Stimulated activated naive CD8-positive, alpha-beta T cell treated with anti-CD3 and anti-CD28 coated beads, Interleukin-15, Interleukin-2, amounts not matched to agents 100 U/mL and 50 U/mL, for 24 hours (primary cell): ENCODE data around the gene HIPK2.

ENCODE experiments used
- ATAC-seq: fragments of 150-1000 bp; cut with Tn5 transposase; one replicate; pipeline ENCODE4 v1.10.0; 2021
- DNase-seq: peaks from one replicate; pipeline ENCODE4 v3.0.0; 2021

The HIPK2 gene

GRCh38 chr7:139693651-139694388, 84.0 kb downstream of the HIPK2 start:
- ATAC-seq (no peak), DNase-seq (no peak)

GRCh38 chr7:139692723-139693122, 85.1 kb downstream of the HIPK2 start:
- ATAC-seq (no peak), DNase-seq (no peak)

GRCh38 chr7:139691253-139691781, 86.5 kb downstream of the HIPK2 start:
- no peak for DNase-seq
- ATAC-seq, result no peak

- ATAC-seq (no peak), DNase-seq (no peak)
Measured at GRCh38 chr7:139687980-139688632, 89.7 kb downstream of the HIPK2 start.

GRCh38 chr7:139687211-139687954, 90.4 kb downstream of the HIPK2 start:
- ATAC-seq, result no peak
- DNase-seq, result no peak

- no peak for DNase-seq
- no peak for ATAC-seq
Measured at GRCh38 chr7:139683137-139683921, 94.5 kb downstream of the HIPK2 start.

- DNase-seq, result peak; percentile 69
Measured at GRCh38 chr7:139682136-139683013, 95.4 kb downstream of the HIPK2 start.

GRCh38 chr7:139681812-139682135, 96.0 kb downstream of the HIPK2 start:
- no peak for DNase-seq
- no peak for ATAC-seq

More at GRCh38 chr7:139682136-139683013, 95.4 kb downstream of the HIPK2 start:
- ATAC-seq, result peak; percentile 83

- no peak for ATAC-seq
- peak; percentile 38 for DNase-seq
Measured at GRCh38 chr7:139681463-139681755, 96.4 kb downstream of the HIPK2 start.

- DNase-seq, result peak; percentile 84
Measured at GRCh38 chr7:139680676-139681462, 96.9 kb downstream of the HIPK2 start.

GRCh38 chr7:139679731-139680594, 97.8 kb downstream of the HIPK2 start:
- ATAC-seq (no peak), DNase-seq (no peak)

More at GRCh38 chr7:139680676-139681462, 96.9 kb downstream of the HIPK2 start:
- peak; percentile 84 for ATAC-seq

GRCh38 chr7:139676390-139676789, 101.4 kb downstream of the HIPK2 start:
- ATAC-seq (no peak), DNase-seq (no peak)

GRCh38 chr7:139675127-139676125, 102.4 kb downstream of the HIPK2 start:
- no peak for DNase-seq
- no peak for ATAC-seq

GRCh38 chr7:139674752-139675126, 103.1 kb downstream of the HIPK2 start:
- ATAC-seq, result no peak
- DNase-seq, result no peak

- ATAC-seq (no peak), DNase-seq (no peak)
Measured at GRCh38 chr7:139674341-139674740, 103.5 kb downstream of the HIPK2 start.

- ATAC-seq (no peak), DNase-seq (no peak)
Measured at GRCh38 chr7:139673762-139674161, 104.0 kb downstream of the HIPK2 start.

- DNase-seq, result peak; percentile 70
- ATAC-seq, result peak; percentile 95
Measured at GRCh38 chr7:139673230-139673629, 104.6 kb downstream of the HIPK2 start.

- no peak for ATAC-seq
- no peak for DNase-seq
Measured at GRCh38 chr7:139671967-139672366, 105.8 kb downstream of the HIPK2 start.
